ENCODE measurements around the gene LENG8. TPM values are rescaled to one million over a fixed set of nuclear protein-coding genes. Genes with fewer than 3 reads are reported as not detected.
"Not testable (repeated sequence)": the region's sequence is repeated elsewhere in the genome, so short reads cannot be mapped to it uniquely, and the experiment has no call there.

Gene LENG8
- total and polyA plus RNA-seq, 7 donors: 21.7 to 60.2 (median 28.6) TPM

- WGBS, 3 donors: 66 to 67% (median 66%) methylated on average over 14 of the region's 14 CpGs
- intact Hi-C loops (cut with DNase I): no loop called here
- H3K27ac ChIP-seq: no peak within 1 kb of the TSS
- H3K4me1 ChIP-seq: no peaks in the 10 kb centered on the region
- H3K27me3 ChIP-seq (ENCODE audit: insufficient read depth in 3 of 3, low read length in 2 of 3): peaks cover 0 to 2% (median 0%) of the 10 kb centered on the region in 3 donors
- H3K36me3 ChIP-seq (ENCODE audit: insufficient read depth in 1 of 2, low read depth in 1 of 2): no peaks in the 10 kb centered on the region
- TF ChIP-seq CTCF (IDR thresholded peaks at IDR 0.05): no peak
- H3K9me3 ChIP-seq: no peaks in the 10 kb centered on the region
- no peak for DNase-seq
- ATAC-seq: no peak
- H3K4me3 ChIP-seq: no peak within 1 kb of the TSS
Observed at GRCh38 chr19:54502518-54503048, 53.6 kb downstream of the LENG8 start, which contains the start of gene LAIR2. TSS of gene LAIR2 (plus strand) at chr19:54502831. CDS start at chr19:54502919, 88 bp downstream.

- DNase-seq; H3K4me3 ChIP-seq; ATAC-seq; H3K9me3 ChIP-seq; H3K4me1 ChIP-seq; intact Hi-C loops (cut with DNase I); H3K27me3 ChIP-seq (ENCODE audit: insufficient read depth in 3 of 3, low read length in 2 of 3); H3K27ac ChIP-seq; H3K36me3 ChIP-seq (ENCODE audit: insufficient read depth in 1 of 2, low read depth in 1 of 2): not testable (repeated sequence)
- WGBS, 3 donors: 74 to 82% (median 76%) methylated on average over 4 of the region's 4 CpGs
Observed at GRCh38 chr19:54505542-54505941, 56.5 kb downstream of the LENG8 start.

GRCh38 chr19:54506079-54506478 is 57.1 kb downstream of the LENG8 start:
- ATAC-seq (no peak), DNase-seq (no peak)
- Histone ChIP-seq H3K27me3 (ENCODE audit: insufficient read depth in 3 of 3, low read length in 2 of 3) (peaks cover 0 to 2% (median 0%) of the 10 kb centered on the region in 3 donors), H3K36me3 (ENCODE audit: insufficient read depth in 1 of 2, low read depth in 1 of 2) (no peaks in the 10 kb centered on the region), H3K4me1 (no peaks in the 10 kb centered on the region), H3K9me3 (no peaks in the 10 kb centered on the region), H3K4me3 (no peak overlapping the region), H3K27ac (no peak overlapping the region)
- intact Hi-C loops (cut with DNase I): no loop called here
- 60 to 73% (median 72%) methylated on average over 10 of the region's 10 CpGs for WGBS, 3 donors
- no peak for TF ChIP-seq CTCF (IDR thresholded peaks at IDR 0.05)

- intact Hi-C loops (cut with DNase I); ATAC-seq: not testable (repeated sequence)
Observed at GRCh38 chr19:54507038-54507717, 58.2 kb downstream of the LENG8 start.

GRCh38 chr19:54507824-54508223 is 58.8 kb downstream of the LENG8 start:
- ATAC-seq (no peak), DNase-seq (no peak)
- Histone ChIP-seq H3K27me3 (ENCODE audit: insufficient read depth in 3 of 3, low read length in 2 of 3) (no peaks in the 10 kb centered on the region), H3K4me1 (no peaks in the 10 kb centered on the region), H3K27ac (no peak overlapping the region), H3K4me3 (no peak overlapping the region), H3K36me3 (ENCODE audit: insufficient read depth in 1 of 2, low read depth in 1 of 2) (no peaks in the 10 kb centered on the region), H3K9me3 (no peaks in the 10 kb centered on the region)
- no peak for TF ChIP-seq CTCF (IDR thresholded peaks at IDR 0.05)
- WGBS, 3 donors: 40 to 45% (median 43%) methylated on average over 12 of the region's 12 CpGs
- intact Hi-C loops (cut with DNase I): no loop called here

More at GRCh38 chr19:54507038-54507717, 58.2 kb downstream of the LENG8 start:
- not testable (repeated sequence) for H3K4me1 ChIP-seq; H3K27ac ChIP-seq; H3K27me3 ChIP-seq (ENCODE audit: insufficient read depth in 3 of 3, low read length in 2 of 3); H3K4me3 ChIP-seq; H3K9me3 ChIP-seq; H3K36me3 ChIP-seq (ENCODE audit: insufficient read depth in 1 of 2, low read depth in 1 of 2); DNase-seq
- WGBS, 3 donors: 60 to 65% (median 63%) methylated on average over 8 to 11 of the region's 15 CpGs

- ATAC-seq; H3K9me3 ChIP-seq; DNase-seq; H3K27me3 ChIP-seq (ENCODE audit: insufficient read depth in 3 of 3, low read length in 2 of 3); H3K4me3 ChIP-seq; H3K27ac ChIP-seq; intact Hi-C loops (cut with DNase I); H3K36me3 ChIP-seq (ENCODE audit: insufficient read depth in 1 of 2, low read depth in 1 of 2); H3K4me1 ChIP-seq: not testable (repeated sequence)
- WGBS, 3 donors: 47 to 84% (median 61%) methylated on average over 2 of the region's 3 CpGs
Observed at GRCh38 chr19:54508487-54508886, 59.5 kb downstream of the LENG8 start.

GRCh38 chr19:54509200-54509940 is 60.4 kb downstream of the LENG8 start:
- H3K4me3 ChIP-seq; H3K4me1 ChIP-seq; intact Hi-C loops (cut with DNase I); ATAC-seq; H3K27me3 ChIP-seq (ENCODE audit: insufficient read depth in 3 of 3, low read length in 2 of 3); H3K27ac ChIP-seq; H3K9me3 ChIP-seq; H3K36me3 ChIP-seq (ENCODE audit: insufficient read depth in 1 of 2, low read depth in 1 of 2); DNase-seq: not testable (repeated sequence)
- WGBS, 3 donors: 59 to 72% (median 61%) methylated on average over 6 to 9 of the region's 21 CpGs
